Vagina (tissue), 2 donors: Measurements from ENCODE around the gene AHNAK2.

Experiments used
- POLR2A ChIP-seq, 2 donors: fragments of 450-650 bp; IDR thresholded peaks; one replicate each; pipeline ENCODE4 v1.6.1; 2017; ENCODE audit warnings: antibody characterized with exemption in 2 of 2, mild to moderate bottlenecking in 2 of 2, moderate library complexity in 2 of 2
- POLR2AphosphoS5 ChIP-seq, 2 donors: sonication (generic); formaldehyde crosslinking; IDR thresholded peaks; one replicate each; pipeline ENCODE4 v1.9.0; 2017; ENCODE audit warnings: antibody characterized with exemption in 2 of 2, mild to moderate bottlenecking in 2 of 2, low read depth in 1 of 2; ENCODE audit not compliant: insufficient read depth in 1 of 2
- TF ChIP-seq, protein P1 (sequence below), 3 experiments: fragments of 450-650 bp in 2 of 3; fragments of 200-600 bp in 1 of 3; sonication (generic) in 1 of 3; IDR thresholded peaks; one replicate each; pipeline ENCODE4 v1.5.1; 2017 to 2019; ENCODE audit warnings: antibody characterized with exemption in 3 of 3, mild to moderate bottlenecking in 2 of 3, moderate library complexity in 2 of 3

DNA sequence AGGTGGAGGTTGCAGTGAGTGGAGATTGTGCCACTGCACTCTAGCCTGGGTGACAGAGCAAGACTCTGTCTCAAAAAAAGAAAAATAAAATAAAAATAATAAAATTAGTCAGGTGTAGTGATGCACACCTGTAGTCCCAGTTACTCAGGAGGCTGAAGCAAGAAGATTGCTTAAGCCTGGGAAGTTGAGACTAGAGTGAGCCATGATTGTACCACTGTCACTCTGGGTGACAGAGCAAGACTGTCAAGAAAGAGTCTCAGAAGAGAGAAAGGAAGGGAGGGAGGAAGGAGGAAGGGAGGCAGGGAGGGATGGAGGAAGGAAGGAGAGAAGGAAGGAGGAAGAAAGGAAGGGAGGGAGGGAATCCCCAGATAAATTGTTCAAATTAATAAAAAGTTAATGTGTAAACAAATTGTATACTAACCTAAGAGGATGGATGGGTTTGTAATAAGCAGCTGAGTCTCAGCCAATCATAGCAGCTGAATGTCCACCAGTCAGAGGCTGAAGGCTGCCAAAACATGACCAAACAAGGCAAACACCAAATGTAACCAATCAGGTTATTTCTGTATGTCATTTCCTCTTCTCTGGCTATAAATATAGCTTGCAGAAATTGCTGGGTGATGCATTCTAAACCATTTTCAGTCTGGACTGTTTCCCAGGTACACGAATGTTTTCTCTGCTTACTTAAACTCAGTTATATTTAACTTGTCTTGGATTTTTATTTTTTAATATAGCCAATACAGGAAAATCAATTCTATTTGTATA is 48.8 kb upstream of the AHNAK2 start:
- TF ChIP-seq, protein P1, sequence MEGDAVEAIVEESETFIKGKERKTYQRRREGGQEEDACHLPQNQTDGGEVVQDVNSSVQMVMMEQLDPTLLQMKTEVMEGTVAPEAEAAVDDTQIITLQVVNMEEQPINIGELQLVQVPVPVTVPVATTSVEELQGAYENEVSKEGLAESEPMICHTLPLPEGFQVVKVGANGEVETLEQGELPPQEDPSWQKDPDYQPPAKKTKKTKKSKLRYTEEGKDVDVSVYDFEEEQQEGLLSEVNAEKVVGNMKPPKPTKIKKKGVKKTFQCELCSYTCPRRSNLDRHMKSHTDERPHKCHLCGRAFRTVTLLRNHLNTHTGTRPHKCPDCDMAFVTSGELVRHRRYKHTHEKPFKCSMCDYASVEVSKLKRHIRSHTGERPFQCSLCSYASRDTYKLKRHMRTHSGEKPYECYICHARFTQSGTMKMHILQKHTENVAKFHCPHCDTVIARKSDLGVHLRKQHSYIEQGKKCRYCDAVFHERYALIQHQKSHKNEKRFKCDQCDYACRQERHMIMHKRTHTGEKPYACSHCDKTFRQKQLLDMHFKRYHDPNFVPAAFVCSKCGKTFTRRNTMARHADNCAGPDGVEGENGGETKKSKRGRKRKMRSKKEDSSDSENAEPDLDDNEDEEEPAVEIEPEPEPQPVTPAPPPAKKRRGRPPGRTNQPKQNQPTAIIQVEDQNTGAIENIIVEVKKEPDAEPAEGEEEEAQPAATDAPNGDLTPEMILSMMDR (IDR thresholded peaks at IDR 0.05) = no peak
- TF ChIP-seq POLR2A (IDR thresholded peaks at IDR 0.05) (no peak), POLR2AphosphoS5 (IDR thresholded peaks at IDR 0.05; ENCODE audit: insufficient read depth in 1 of 2, low read depth in 1 of 2) (no peak)
